ENCODE measurements around the gene CYB5R3.

CYB5R3 gene

GRCh38 chr22:42654436-42655073 is 5.4 kb upstream of the CYB5R3 start:
- DNase-seq (ENCODE audit: low read depth in 1 of 2, low spot score in 1 of 2) = no peak
- Histone ChIP-seq H3K27ac (replicated peaks) (no peak overlapping the region), H3K27me3 (ENCODE audit: insufficient read depth, poor library complexity, severe bottlenecking) (no peaks in the 10 kb centered on the region), H3K4me3 (replicated peaks; ENCODE audit: insufficient read depth, low read length) (no peak overlapping the region)
- TF ChIP-seq REST (IDR thresholded peaks at IDR 0.05; ENCODE audit: insufficient replicate concordance, low read depth) (no peak), POLR2AphosphoS5 (IDR thresholded peaks at IDR 0.05; ENCODE audit: low read depth) (no peak), SPI1 (IDR thresholded peaks at IDR 0.05; ENCODE audit: borderline replicate concordance, low read depth) (no peak)

- Histone ChIP-seq H3K27me3 (ENCODE audit: insufficient read depth, poor library complexity, severe bottlenecking) (no peaks in the 10 kb centered on the region), H3K4me3 (replicated peaks; ENCODE audit: insufficient read depth, low read length) (no peak overlapping the region), H3K27ac (replicated peaks) (no peak overlapping the region)
- TF ChIP-seq GABPA (IDR thresholded peaks at IDR 0.05; ENCODE audit: low read depth) (no peak), POLR2AphosphoS5 (IDR thresholded peaks at IDR 0.05; ENCODE audit: low read depth) (no peak), SPI1 (IDR thresholded peaks at IDR 0.05; ENCODE audit: borderline replicate concordance, low read depth) (no peak), REST (IDR thresholded peaks at IDR 0.05; ENCODE audit: insufficient replicate concordance, low read depth) (no peak), CTCF (IDR thresholded peaks at IDR 0.05; ENCODE audit: insufficient read depth, low read length) (no peak)
- no peak for DNase-seq (ENCODE audit: low read depth in 1 of 2, low spot score in 1 of 2)
Measured at GRCh38 chr22:42653999-42654398, 4.8 kb upstream of the CYB5R3 start.

GRCh38 chr22:42651134-42651533 is 1.9 kb upstream of the CYB5R3 start:
- DNase-seq (ENCODE audit: low read depth in 1 of 2, low spot score in 1 of 2) = no peak
- Histone ChIP-seq H3K4me3 (replicated peaks; ENCODE audit: insufficient read depth, low read length) (no peak overlapping the region), H3K27ac (replicated peaks) (no peak overlapping the region), H3K27me3 (ENCODE audit: insufficient read depth, poor library complexity, severe bottlenecking) (no peaks in the 10 kb centered on the region)
- TF ChIP-seq GABPA (IDR thresholded peaks at IDR 0.05; ENCODE audit: low read depth) (no peak), POLR2AphosphoS5 (IDR thresholded peaks at IDR 0.05; ENCODE audit: low read depth) (no peak), SPI1 (IDR thresholded peaks at IDR 0.05; ENCODE audit: borderline replicate concordance, low read depth) (no peak), CTCF (IDR thresholded peaks at IDR 0.05; ENCODE audit: insufficient read depth, low read length) (no peak), REST (IDR thresholded peaks at IDR 0.05; ENCODE audit: insufficient replicate concordance, low read depth) (no peak)
